Measurements from ENCODE around the gene ZNF773. TPM values are rescaled to one million over a fixed set of nuclear protein-coding genes. Genes with fewer than 3 reads are reported as not detected.
"Not testable (repeated sequence)": the region's sequence is repeated elsewhere in the genome, so short reads cannot be mapped to it uniquely, and the experiment has no call there.

The ZNF773 gene
- polyA plus RNA-seq, 2 donors, result 1.4 to 3.0 TPM

- H3K27me3 ChIP-seq (ENCODE audit: control insufficient read depth in 1 of 2, insufficient read depth in 2 of 2, low read length in 2 of 2); H3K27ac ChIP-seq (ENCODE audit: low read depth in 2 of 2, low read length in 1 of 2); H3K36me3 ChIP-seq (ENCODE audit: control insufficient read depth in 2 of 2, insufficient read depth in 2 of 2, low read length in 1 of 2); H3K4me1 ChIP-seq (ENCODE audit: control insufficient read depth in 2 of 2, insufficient read depth in 2 of 2, low read length in 1 of 2); H3K4me3 ChIP-seq (ENCODE audit: low read depth in 1 of 2, low read length in 2 of 2): not testable (repeated sequence)
- H3K9me3 ChIP-seq (ENCODE audit: control insufficient read depth in 2 of 2, insufficient read depth in 1 of 2, low read depth in 1 of 2, low read length in 1 of 2), result peaks cover under 1 to 12% of the 10 kb centered on the region in 2 donors
These were observed 432 bp upstream of the ZNF773 start for GRCh38 chr19:57499332-57499679.

- WGBS, 2 donors, result 4 to 8% methylated on average over 1 of the region's 4 CpGs
- peak overlapping the region in 1 of 2 donors; percentile 27 for H3K4me3 ChIP-seq (ENCODE audit: low read depth in 1 of 2, low read length in 2 of 2)
- peaks cover 2 to 18% of the 10 kb centered on the region in 2 donors for H3K9me3 ChIP-seq (ENCODE audit: control insufficient read depth in 2 of 2, insufficient read depth in 1 of 2, low read depth in 1 of 2, low read length in 1 of 2)
- H3K27me3 ChIP-seq (ENCODE audit: control insufficient read depth in 1 of 2, insufficient read depth in 2 of 2, low read length in 2 of 2); H3K27ac ChIP-seq (ENCODE audit: low read depth in 2 of 2, low read length in 1 of 2); H3K4me1 ChIP-seq (ENCODE audit: control insufficient read depth in 2 of 2, insufficient read depth in 2 of 2, low read length in 1 of 2): not testable (repeated sequence)
- H3K36me3 ChIP-seq (ENCODE audit: control insufficient read depth in 2 of 2, insufficient read depth in 2 of 2, low read length in 1 of 2), result peaks cover 4 to 13% of the 10 kb centered on the region in 2 donors
These were observed 662 bp downstream of the ZNF773 start for GRCh38 chr19:57500400-57500799.

- H3K4me1 ChIP-seq (ENCODE audit: control insufficient read depth in 2 of 2, insufficient read depth in 2 of 2, low read length in 1 of 2), result no peaks in the 10 kb centered on the region
- no peak overlapping the region for H3K27ac ChIP-seq (ENCODE audit: low read depth in 2 of 2, low read length in 1 of 2)
- peaks cover 5 to 25% of the 10 kb centered on the region in 2 donors for H3K9me3 ChIP-seq (ENCODE audit: control insufficient read depth in 2 of 2, insufficient read depth in 1 of 2, low read depth in 1 of 2, low read length in 1 of 2)
- H3K4me3 ChIP-seq (ENCODE audit: low read depth in 1 of 2, low read length in 2 of 2), result no peak overlapping the region
- 72 to 82% methylated on average over 4 of the region's 4 CpGs for WGBS, 2 donors
- no peaks in the 10 kb centered on the region for H3K27me3 ChIP-seq (ENCODE audit: control insufficient read depth in 1 of 2, insufficient read depth in 2 of 2, low read length in 2 of 2)
- H3K36me3 ChIP-seq (ENCODE audit: control insufficient read depth in 2 of 2, insufficient read depth in 2 of 2, low read length in 1 of 2), result peaks cover 12 to 33% of the 10 kb centered on the region in 2 donors
These were observed 6.4 kb downstream of the ZNF773 start for GRCh38 chr19:57506163-57506562.

- Histone ChIP-seq H3K36me3 (ENCODE audit: control insufficient read depth in 2 of 2, insufficient read depth in 2 of 2, low read length in 1 of 2) (peaks cover 6 to 9% of the 10 kb centered on the region in 2 donors), H3K27ac (ENCODE audit: low read depth in 2 of 2, low read length in 1 of 2) (no peak overlapping the region), H3K27me3 (ENCODE audit: control insufficient read depth in 1 of 2, insufficient read depth in 2 of 2, low read length in 2 of 2) (no peaks in the 10 kb centered on the region), H3K9me3 (ENCODE audit: control insufficient read depth in 2 of 2, insufficient read depth in 1 of 2, low read depth in 1 of 2, low read length in 1 of 2) (peaks cover 5 to 19% of the 10 kb centered on the region in 2 donors), H3K4me3 (ENCODE audit: low read depth in 1 of 2, low read length in 2 of 2) (no peak overlapping the region), H3K4me1 (ENCODE audit: control insufficient read depth in 2 of 2, insufficient read depth in 2 of 2, low read length in 1 of 2) (no peaks in the 10 kb centered on the region)
These were observed 11.7 kb downstream of the ZNF773 start for GRCh38 chr19:57511484-57511883.

- H3K4me1 ChIP-seq (ENCODE audit: control insufficient read depth in 2 of 2, insufficient read depth in 2 of 2, low read length in 1 of 2), result no peaks in the 10 kb centered on the region
- H3K36me3 ChIP-seq (ENCODE audit: control insufficient read depth in 2 of 2, insufficient read depth in 2 of 2, low read length in 1 of 2), result peaks cover 0 to 2% of the 10 kb centered on the region in 2 donors
- no peaks in the 10 kb centered on the region for H3K27me3 ChIP-seq (ENCODE audit: control insufficient read depth in 1 of 2, insufficient read depth in 2 of 2, low read length in 2 of 2)
- peaks cover 5 to 17% of the 10 kb centered on the region in 2 donors for H3K9me3 ChIP-seq (ENCODE audit: control insufficient read depth in 2 of 2, insufficient read depth in 1 of 2, low read depth in 1 of 2, low read length in 1 of 2)
- WGBS, 2 donors, result 95% methylated on average over 6 of the region's 6 CpGs
- H3K4me3 ChIP-seq (ENCODE audit: low read depth in 1 of 2, low read length in 2 of 2), result no peak overlapping the region
- H3K27ac ChIP-seq (ENCODE audit: low read depth in 2 of 2, low read length in 1 of 2), result no peak overlapping the region
These were observed 13.1 kb downstream of the ZNF773 start for GRCh38 chr19:57512845-57513244.

- H3K27ac ChIP-seq (ENCODE audit: low read depth in 2 of 2, low read length in 1 of 2), result no peak overlapping the region
- H3K27me3 ChIP-seq (ENCODE audit: control insufficient read depth in 1 of 2, insufficient read depth in 2 of 2, low read length in 2 of 2), result no peaks in the 10 kb centered on the region
- peaks cover 0 to 2% of the 10 kb centered on the region in 2 donors for H3K36me3 ChIP-seq (ENCODE audit: control insufficient read depth in 2 of 2, insufficient read depth in 2 of 2, low read length in 1 of 2)
- H3K4me1 ChIP-seq (ENCODE audit: control insufficient read depth in 2 of 2, insufficient read depth in 2 of 2, low read length in 1 of 2), result no peaks in the 10 kb centered on the region
- peaks cover 6 to 20% of the 10 kb centered on the region in 2 donors for H3K9me3 ChIP-seq (ENCODE audit: control insufficient read depth in 2 of 2, insufficient read depth in 1 of 2, low read depth in 1 of 2, low read length in 1 of 2)
- no peak overlapping the region for H3K4me3 ChIP-seq (ENCODE audit: low read depth in 1 of 2, low read length in 2 of 2)
- WGBS, 2 donors, result 86 to 93% methylated on average over 5 of the region's 5 CpGs
These were observed 15.5 kb downstream of the ZNF773 start for GRCh38 chr19:57515255-57515654.

- 89 to 95% methylated on average over 4 of the region's 4 CpGs for WGBS, 2 donors
- not testable (repeated sequence) for H3K4me1 ChIP-seq (ENCODE audit: control insufficient read depth in 2 of 2, insufficient read depth in 2 of 2, low read length in 1 of 2); H3K4me3 ChIP-seq (ENCODE audit: low read depth in 1 of 2, low read length in 2 of 2); H3K27me3 ChIP-seq (ENCODE audit: control insufficient read depth in 1 of 2, insufficient read depth in 2 of 2, low read length in 2 of 2); H3K36me3 ChIP-seq (ENCODE audit: control insufficient read depth in 2 of 2, insufficient read depth in 2 of 2, low read length in 1 of 2); H3K27ac ChIP-seq (ENCODE audit: low read depth in 2 of 2, low read length in 1 of 2)
- peaks cover 6 to 15% of the 10 kb centered on the region in 2 donors for H3K9me3 ChIP-seq (ENCODE audit: control insufficient read depth in 2 of 2, insufficient read depth in 1 of 2, low read depth in 1 of 2, low read length in 1 of 2)
These were observed 18.3 kb downstream of the ZNF773 start for GRCh38 chr19:57518021-57518420.

GRCh38 chr19:57527136-57527881 lies 27.6 kb downstream of the ZNF773 start, which contains the start of gene ZNF549:
Gene ZNF549, plus strand, starts transcription at chr19:57527356. Its CDS starts 218 bp downstream, at chr19:57527574.
- Histone ChIP-seq H3K27me3 (ENCODE audit: control insufficient read depth in 1 of 2, insufficient read depth in 2 of 2, low read length in 2 of 2) (no peaks in the 10 kb centered on the region), H3K4me3 (ENCODE audit: low read depth in 1 of 2, low read length in 2 of 2) (peak within 1 kb of the TSS; percentile 78 to 85), H3K36me3 (ENCODE audit: control insufficient read depth in 2 of 2, insufficient read depth in 2 of 2, low read length in 1 of 2) (peaks cover 0 to 6% of the 10 kb centered on the region in 2 donors), H3K4me1 (ENCODE audit: control insufficient read depth in 2 of 2, insufficient read depth in 2 of 2, low read length in 1 of 2) (peaks cover 0 to 2% of the 10 kb centered on the region in 2 donors), H3K27ac (ENCODE audit: low read depth in 2 of 2, low read length in 1 of 2) (peak within 1 kb of the TSS; percentile 88 to 93), H3K9me3 (ENCODE audit: control insufficient read depth in 2 of 2, insufficient read depth in 1 of 2, low read depth in 1 of 2, low read length in 1 of 2) (peaks cover 7% of the 10 kb centered on the region in 2 donors)
- WGBS, 2 donors, result 1 to 2% methylated on average over 64 of the region's 64 CpGs

- no peaks in the 10 kb centered on the region for H3K27me3 ChIP-seq (ENCODE audit: control insufficient read depth in 1 of 2, insufficient read depth in 2 of 2, low read length in 2 of 2)
- H3K4me1 ChIP-seq (ENCODE audit: control insufficient read depth in 2 of 2, insufficient read depth in 2 of 2, low read length in 1 of 2), result no peaks in the 10 kb centered on the region
- H3K4me3 ChIP-seq (ENCODE audit: low read depth in 1 of 2, low read length in 2 of 2), result no peak overlapping the region
- peaks cover 33 to 53% of the 10 kb centered on the region in 2 donors for H3K9me3 ChIP-seq (ENCODE audit: control insufficient read depth in 2 of 2, insufficient read depth in 1 of 2, low read depth in 1 of 2, low read length in 1 of 2)
- peaks cover 40 to 47% of the 10 kb centered on the region in 2 donors for H3K36me3 ChIP-seq (ENCODE audit: control insufficient read depth in 2 of 2, insufficient read depth in 2 of 2, low read length in 1 of 2)
- no peak overlapping the region for H3K27ac ChIP-seq (ENCODE audit: low read depth in 2 of 2, low read length in 1 of 2)
- 97 to 99% methylated on average over 7 of the region's 7 CpGs for whole genome bisulfite sequencing, 2 donors
These were observed 38.3 kb downstream of the ZNF773 start for GRCh38 chr19:57537953-57538547.

- Histone ChIP-seq H3K36me3 (ENCODE audit: control insufficient read depth in 2 of 2, insufficient read depth in 2 of 2, low read length in 1 of 2) (peaks cover 20 to 33% of the 10 kb centered on the region in 2 donors), H3K4me3 (ENCODE audit: low read depth in 1 of 2, low read length in 2 of 2) (no peak overlapping the region), H3K27me3 (ENCODE audit: control insufficient read depth in 1 of 2, insufficient read depth in 2 of 2, low read length in 2 of 2) (no peaks in the 10 kb centered on the region), H3K27ac (ENCODE audit: low read depth in 2 of 2, low read length in 1 of 2) (no peak overlapping the region), H3K9me3 (ENCODE audit: control insufficient read depth in 2 of 2, insufficient read depth in 1 of 2, low read depth in 1 of 2, low read length in 1 of 2) (peaks cover 23 to 36% of the 10 kb centered on the region in 2 donors), H3K4me1 (ENCODE audit: control insufficient read depth in 2 of 2, insufficient read depth in 2 of 2, low read length in 1 of 2) (no peaks in the 10 kb centered on the region)
- WGBS, 2 donors, result 93 to 99% methylated on average over 1 of the region's 1 CpG
These were observed 46.8 kb downstream of the ZNF773 start for GRCh38 chr19:57546513-57546912.
